Measurements from ENCODE around the gene TIMM50. TPM values are rescaled to one million over a fixed set of nuclear protein-coding genes. Genes with fewer than 3 reads are reported as not detected.

Gene TIMM50
- total and polyA plus RNA-seq, 2 of the 8 experiments (the other 6 are each of a cell fraction or from before 2014, with no cell fraction given), result 155 to 187 TPM

DNA sequence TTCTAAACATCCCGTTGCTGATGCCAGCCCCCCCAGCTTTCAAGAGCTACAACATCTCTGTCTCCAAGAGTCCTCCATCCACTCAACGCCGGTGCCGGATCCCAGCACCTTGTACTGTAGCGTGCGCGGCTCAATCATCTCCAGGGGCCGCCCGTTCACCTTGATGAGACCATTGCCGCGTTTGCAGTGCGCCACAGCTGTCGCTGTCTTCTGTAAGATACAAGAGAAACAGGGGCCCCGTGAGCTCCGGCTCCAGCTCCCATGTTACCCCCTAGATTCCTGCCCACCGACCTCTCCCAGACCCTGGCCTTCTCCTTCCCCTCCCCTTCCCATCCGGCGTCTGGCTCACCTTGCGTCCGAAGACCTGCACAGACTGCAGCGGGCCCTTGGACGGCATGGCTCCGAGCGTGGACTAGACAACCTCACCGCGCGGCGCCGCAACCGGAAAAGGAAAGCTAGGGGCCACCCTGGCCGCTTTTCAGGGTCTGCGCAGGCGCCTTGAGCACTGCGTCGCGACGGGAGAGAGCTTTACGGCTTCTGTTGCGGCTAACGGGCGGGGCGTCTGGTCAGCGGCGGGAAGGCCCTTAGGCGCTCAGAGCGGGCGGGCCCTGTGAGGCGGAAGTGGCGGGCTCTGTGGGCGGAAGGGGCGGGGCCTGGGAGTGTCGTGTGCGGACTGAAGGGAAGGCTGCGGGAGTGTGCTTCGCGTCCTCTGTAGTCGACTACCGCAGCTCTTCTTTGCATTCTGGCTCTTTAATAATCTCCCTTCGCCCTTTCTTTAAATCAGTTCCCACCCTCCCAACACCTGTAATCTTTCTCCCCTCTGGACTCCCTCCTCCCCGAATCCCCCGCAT, 44.9 kb upstream of the TIMM50 start, which contains the start of gene RPS16 (continued):
- TF ChIP-seq RXRA (IDR thresholded peaks at IDR 0.05; ENCODE audit: insufficient read depth, low read depth, low read length) (no peak), SAP30 (IDR thresholded peaks at IDR 0.05; ENCODE audit: insufficient read depth, insufficient replicate concordance, low read length) (peak; percentile 59), FOSL1 (IDR thresholded peaks at IDR 0.05; ENCODE audit: insufficient read depth, low read depth, low read length) (no peak), BACH1 (IDR thresholded peaks at IDR 0.05; ENCODE audit: low read length) (no peak), BRCA1 (IDR thresholded peaks at IDR 0.05; ENCODE audit: low read depth, low read length) (no peak), TBP (IDR thresholded peaks at IDR 0.05; ENCODE audit: low read depth, low read length) (peak; percentile 98), ZNF274 (IDR thresholded peaks at IDR 0.05; ENCODE audit: borderline replicate concordance, extremely low read depth, low read length) (no peak), HDAC6 (IDR thresholded peaks at IDR 0.05; ENCODE audit: low read depth, low read length) (no peak)
- TF ChIP-seq, protein P1, sequence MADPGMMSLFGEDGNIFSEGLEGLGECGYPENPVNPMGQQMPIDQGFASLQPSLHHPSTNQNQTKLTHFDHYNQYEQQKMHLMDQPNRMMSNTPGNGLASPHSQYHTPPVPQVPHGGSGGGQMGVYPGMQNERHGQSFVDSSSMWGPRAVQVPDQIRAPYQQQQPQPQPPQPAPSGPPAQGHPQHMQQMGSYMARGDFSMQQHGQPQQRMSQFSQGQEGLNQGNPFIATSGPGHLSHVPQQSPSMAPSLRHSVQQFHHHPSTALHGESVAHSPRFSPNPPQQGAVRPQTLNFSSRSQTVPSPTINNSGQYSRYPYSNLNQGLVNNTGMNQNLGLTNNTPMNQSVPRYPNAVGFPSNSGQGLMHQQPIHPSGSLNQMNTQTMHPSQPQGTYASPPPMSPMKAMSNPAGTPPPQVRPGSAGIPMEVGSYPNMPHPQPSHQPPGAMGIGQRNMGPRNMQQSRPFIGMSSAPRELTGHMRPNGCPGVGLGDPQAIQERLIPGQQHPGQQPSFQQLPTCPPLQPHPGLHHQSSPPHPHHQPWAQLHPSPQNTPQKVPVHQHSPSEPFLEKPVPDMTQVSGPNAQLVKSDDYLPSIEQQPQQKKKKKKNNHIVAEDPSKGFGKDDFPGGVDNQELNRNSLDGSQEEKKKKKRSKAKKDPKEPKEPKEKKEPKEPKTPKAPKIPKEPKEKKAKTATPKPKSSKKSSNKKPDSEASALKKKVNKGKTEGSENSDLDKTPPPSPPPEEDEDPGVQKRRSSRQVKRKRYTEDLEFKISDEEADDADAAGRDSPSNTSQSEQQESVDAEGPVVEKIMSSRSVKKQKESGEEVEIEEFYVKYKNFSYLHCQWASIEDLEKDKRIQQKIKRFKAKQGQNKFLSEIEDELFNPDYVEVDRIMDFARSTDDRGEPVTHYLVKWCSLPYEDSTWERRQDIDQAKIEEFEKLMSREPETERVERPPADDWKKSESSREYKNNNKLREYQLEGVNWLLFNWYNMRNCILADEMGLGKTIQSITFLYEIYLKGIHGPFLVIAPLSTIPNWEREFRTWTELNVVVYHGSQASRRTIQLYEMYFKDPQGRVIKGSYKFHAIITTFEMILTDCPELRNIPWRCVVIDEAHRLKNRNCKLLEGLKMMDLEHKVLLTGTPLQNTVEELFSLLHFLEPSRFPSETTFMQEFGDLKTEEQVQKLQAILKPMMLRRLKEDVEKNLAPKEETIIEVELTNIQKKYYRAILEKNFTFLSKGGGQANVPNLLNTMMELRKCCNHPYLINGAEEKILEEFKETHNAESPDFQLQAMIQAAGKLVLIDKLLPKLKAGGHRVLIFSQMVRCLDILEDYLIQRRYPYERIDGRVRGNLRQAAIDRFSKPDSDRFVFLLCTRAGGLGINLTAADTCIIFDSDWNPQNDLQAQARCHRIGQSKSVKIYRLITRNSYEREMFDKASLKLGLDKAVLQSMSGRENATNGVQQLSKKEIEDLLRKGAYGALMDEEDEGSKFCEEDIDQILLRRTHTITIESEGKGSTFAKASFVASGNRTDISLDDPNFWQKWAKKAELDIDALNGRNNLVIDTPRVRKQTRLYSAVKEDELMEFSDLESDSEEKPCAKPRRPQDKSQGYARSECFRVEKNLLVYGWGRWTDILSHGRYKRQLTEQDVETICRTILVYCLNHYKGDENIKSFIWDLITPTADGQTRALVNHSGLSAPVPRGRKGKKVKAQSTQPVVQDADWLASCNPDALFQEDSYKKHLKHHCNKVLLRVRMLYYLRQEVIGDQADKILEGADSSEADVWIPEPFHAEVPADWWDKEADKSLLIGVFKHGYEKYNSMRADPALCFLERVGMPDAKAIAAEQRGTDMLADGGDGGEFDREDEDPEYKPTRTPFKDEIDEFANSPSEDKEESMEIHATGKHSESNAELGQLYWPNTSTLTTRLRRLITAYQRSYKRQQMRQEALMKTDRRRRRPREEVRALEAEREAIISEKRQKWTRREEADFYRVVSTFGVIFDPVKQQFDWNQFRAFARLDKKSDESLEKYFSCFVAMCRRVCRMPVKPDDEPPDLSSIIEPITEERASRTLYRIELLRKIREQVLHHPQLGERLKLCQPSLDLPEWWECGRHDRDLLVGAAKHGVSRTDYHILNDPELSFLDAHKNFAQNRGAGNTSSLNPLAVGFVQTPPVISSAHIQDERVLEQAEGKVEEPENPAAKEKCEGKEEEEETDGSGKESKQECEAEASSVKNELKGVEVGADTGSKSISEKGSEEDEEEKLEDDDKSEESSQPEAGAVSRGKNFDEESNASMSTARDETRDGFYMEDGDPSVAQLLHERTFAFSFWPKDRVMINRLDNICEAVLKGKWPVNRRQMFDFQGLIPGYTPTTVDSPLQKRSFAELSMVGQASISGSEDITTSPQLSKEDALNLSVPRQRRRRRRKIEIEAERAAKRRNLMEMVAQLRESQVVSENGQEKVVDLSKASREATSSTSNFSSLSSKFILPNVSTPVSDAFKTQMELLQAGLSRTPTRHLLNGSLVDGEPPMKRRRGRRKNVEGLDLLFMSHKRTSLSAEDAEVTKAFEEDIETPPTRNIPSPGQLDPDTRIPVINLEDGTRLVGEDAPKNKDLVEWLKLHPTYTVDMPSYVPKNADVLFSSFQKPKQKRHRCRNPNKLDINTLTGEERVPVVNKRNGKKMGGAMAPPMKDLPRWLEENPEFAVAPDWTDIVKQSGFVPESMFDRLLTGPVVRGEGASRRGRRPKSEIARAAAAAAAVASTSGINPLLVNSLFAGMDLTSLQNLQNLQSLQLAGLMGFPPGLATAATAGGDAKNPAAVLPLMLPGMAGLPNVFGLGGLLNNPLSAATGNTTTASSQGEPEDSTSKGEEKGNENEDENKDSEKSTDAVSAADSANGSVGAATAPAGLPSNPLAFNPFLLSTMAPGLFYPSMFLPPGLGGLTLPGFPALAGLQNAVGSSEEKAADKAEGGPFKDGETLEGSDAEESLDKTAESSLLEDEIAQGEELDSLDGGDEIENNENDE (IDR thresholded peaks at IDR 0.05; ENCODE audit: insufficient replicate concordance, low read length), result no peak

Data from H1 (cell line).